ENCODE data around the gene CDC42EP3. TPM values are rescaled to one million over a fixed set of nuclear protein-coding genes. Genes with fewer than 3 reads are reported as not detected.

CDC42EP3 gene, protein sequence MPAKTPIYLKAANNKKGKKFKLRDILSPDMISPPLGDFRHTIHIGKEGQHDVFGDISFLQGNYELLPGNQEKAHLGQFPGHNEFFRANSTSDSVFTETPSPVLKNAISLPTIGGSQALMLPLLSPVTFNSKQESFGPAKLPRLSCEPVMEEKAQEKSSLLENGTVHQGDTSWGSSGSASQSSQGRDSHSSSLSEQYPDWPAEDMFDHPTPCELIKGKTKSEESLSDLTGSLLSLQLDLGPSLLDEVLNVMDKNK
- total RNA-seq: 109 and 126 TPM in 2 replicates

DNA sequence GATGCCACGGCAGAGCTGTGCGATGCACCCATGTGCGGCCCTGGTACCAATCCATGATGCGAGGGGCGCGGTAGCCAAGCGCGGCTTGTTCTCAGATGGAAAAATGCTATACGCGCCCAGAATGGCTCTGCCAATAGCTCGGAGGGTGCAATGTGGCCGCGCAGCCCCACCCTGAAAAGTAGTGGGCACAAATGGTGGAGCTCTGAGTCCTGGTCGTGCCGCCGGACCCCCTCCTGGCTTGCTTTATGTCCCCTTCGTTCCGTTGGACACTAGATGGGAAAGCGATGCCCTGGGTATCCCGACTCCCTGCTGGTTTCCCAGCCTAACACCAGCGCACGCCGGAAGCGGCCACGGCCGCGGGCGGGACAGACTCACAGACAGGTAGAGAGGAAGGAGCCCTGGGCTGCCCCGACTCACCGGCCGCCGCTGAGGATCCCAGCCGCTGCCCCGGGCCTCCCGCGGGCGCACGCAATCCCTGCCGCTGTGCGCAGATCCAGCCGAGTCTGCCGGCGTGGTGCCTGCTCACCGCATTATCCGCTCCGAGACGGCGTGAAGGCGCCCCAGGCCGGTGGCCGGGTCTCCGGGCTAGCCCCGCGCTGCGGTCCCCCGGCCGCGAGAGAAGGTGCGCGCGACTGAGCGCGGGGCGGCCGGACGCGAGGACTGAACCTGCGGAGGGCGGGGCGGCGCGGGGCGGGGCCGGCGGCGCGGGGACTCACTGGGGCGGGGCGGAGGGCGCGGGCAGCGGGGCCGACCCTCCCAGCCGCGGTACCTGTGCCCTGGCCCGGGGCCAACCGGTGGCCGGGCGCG is at the start of gene CDC42EP3:
CDC42EP3 (minus strand) TSS at position 634 of the 807 bp plus-strand sequence. CDS start 25,055 bp downstream, outside the sequence.
- DNase-seq (ENCODE audit: extremely low read depth, low read depth, low spot score): no peak

GRCh38 chr2:37721201-37721560 is 49.7 kb upstream of the CDC42EP3 start:
- no peak for DNase-seq (ENCODE audit: extremely low read depth, low read depth, low spot score)

GRCh38 chr2:37720533-37721200 is 49.2 kb upstream of the CDC42EP3 start:
- DNase-seq (ENCODE audit: extremely low read depth, low read depth, low spot score): no peak

DNA sequence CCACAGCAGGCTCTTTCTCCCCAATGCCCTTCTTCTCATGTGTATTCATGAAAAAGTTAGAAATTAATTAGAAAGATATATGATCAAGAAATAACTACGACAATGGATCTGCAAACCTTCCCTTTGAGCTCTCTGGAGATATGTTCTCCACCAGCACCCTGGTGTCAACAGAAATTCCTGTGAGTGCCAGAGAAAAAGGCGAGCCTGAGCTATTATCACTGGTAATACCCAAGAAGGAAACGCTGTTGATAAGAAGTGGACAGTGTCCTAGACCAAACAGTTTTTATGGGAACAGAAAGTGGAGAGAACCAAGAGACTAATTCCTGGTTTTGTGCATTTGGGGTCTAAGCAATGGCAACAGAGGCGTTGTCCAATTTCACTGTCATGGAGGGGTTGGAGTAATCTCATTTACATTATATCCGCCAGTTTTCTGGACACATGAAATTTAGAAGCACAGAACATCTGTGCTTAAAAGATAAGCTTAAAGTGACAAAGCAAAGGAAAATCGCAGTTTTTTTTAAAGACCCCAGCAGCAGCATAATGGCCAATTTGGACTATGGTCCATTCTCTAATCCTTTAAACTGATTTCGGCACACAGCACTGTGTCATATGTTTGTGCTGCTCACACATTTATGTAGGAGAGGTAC is 47.2 kb upstream of the CDC42EP3 start:
- DNase-seq (ENCODE audit: extremely low read depth, low read depth, low spot score): no peak

GRCh38 chr2:37713258-37713700 is 41.8 kb upstream of the CDC42EP3 start:
- no peak for DNase-seq (ENCODE audit: extremely low read depth, low read depth, low spot score)

GRCh38 chr2:37711831-37712230 is 40.4 kb upstream of the CDC42EP3 start:
- DNase-seq (ENCODE audit: extremely low read depth, low read depth, low spot score): no peak

DNA sequence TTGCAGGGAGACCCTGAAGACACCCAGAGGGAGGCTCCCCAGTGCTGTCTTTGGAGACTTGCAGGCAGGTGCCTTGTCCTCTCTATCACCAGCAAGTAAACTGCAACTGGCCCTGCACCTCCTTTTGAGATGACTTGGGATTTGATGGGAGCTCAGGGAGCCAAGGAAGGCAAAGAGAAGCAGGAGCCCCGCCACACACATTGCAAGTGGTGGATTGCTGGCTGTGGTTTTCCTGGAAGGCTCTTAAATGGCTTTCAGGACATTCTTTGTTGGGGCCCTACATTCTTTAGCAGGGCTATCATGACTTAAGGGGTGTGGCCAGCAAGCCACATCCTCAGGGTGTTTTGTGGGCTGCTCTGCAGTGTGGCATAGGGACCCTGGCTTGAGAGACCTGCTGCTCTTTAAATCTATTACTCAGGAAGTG is 39.9 kb upstream of the CDC42EP3 start:
- DNase-seq (ENCODE audit: extremely low read depth, low read depth, low spot score): no peak

DNA sequence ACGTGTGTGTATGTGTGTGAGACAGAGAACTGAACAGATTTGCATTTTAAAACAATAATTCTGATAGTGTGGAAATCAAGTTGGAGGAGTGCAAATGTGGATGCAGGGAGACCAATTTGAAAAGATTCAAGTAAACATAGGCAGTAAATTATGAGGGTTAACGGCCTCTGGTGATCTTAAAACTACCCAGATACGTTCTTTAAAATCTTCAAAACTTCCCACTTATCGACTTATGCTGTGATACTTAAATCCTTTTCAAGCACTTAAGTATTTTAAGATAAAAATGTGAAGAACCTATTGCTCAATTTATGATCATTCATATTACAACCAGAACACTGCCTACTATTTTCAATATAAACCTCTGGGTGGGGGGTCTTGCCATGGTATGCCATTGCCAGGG is 37.7 kb upstream of the CDC42EP3 start:
- DNase-seq (ENCODE audit: extremely low read depth, low read depth, low spot score): no peak

- no peak for DNase-seq (ENCODE audit: extremely low read depth, low read depth, low spot score)
Measured at GRCh38 chr2:37708146-37708545, 36.7 kb upstream of the CDC42EP3 start.

- no peak for DNase-seq (ENCODE audit: extremely low read depth, low read depth, low spot score)
Measured at GRCh38 chr2:37707393-37707792, 36.0 kb upstream of the CDC42EP3 start.

- DNase-seq (ENCODE audit: extremely low read depth, low read depth, low spot score): no peak
Measured at GRCh38 chr2:37706334-37707183, 35.1 kb upstream of the CDC42EP3 start.

DNA sequence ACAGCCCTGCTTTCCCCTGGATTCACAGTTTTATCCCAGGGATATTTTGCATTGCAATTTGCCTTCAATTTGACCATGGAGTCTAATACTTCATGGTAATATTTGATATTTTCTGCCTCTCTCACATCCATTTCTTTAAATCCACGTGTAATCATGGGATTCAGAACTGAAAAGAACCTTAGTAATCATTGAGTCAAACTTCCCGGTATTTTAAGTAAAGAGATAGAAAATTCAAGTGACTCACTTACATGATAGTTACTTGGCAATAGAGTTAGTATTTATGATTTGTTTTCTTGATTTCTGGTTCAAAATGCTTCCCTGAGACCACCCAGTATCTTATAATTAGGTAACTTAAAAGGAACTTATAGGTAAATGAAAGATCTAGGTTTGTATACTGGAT is 33.7 kb upstream of the CDC42EP3 start:
- DNase-seq (ENCODE audit: extremely low read depth, low read depth, low spot score): no peak

DNA sequence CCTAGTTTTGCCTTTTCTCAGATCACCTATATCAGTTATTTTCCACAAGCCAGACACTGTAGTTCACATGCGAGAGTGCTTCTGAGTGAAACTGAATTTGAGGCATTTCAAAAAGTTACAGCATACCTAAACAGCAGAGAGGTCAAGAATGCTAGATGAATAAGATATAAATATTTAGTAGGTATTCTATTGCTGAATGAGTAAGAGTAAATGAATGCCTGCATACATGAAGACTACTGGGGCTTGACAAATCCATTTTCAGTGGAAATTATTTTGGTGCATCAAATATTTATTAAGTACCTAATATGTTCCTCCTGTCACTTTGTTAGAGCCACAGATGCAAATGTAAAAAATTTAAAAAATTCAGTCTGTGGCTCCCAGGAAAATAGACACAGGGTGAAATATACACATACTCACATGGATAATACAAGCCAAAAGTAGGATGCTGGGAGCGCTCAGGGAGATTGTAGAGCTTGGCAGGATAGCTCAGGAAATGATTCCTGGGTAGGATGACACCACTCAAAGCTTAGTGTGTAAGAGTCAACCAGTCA is 27.6 kb upstream of the CDC42EP3 start:
- no peak for DNase-seq (ENCODE audit: extremely low read depth, low read depth, low spot score)

DNA sequence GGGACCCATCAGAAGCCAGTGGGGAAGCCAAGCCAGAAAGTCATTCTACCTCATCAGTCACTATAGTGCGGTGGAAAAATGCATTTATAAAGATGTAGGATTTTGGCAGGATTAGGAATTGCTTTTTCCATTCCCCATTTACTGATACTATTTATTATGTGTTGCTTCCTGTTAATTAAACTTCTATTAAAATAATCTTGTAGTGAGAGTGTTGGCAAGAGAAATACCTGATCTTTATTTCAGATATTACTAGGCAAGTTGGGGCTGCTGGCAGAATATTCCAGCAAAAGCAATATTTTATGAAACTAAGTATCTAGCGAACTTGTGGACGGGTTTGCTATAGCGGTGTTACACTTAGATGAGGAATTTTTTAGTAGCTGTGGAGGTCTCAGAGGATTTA is 23.9 kb upstream of the CDC42EP3 start:
- no peak for DNase-seq (ENCODE audit: extremely low read depth, low read depth, low spot score)

- no peak for DNase-seq (ENCODE audit: extremely low read depth, low read depth, low spot score)
Measured at GRCh38 chr2:37692711-37693110, 21.3 kb upstream of the CDC42EP3 start.

DNA sequence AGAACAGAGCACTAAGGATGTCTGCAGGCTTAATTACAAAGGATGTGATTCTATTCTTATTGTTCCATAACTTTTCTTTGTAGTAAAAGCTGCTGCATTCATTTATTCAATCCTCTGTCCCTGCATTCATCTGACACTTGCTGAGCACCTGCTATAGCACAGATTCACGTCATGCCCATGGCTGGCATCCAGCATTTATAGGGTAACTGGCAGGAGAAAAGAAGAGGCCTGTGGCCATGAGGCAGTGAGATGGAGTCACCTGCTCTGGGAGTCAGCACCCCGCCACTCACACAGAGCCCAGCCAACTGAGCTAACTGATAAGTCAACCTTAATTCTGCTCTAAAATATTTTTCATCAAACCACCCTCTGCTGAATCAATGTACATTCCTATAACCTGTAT is 18.3 kb upstream of the CDC42EP3 start:
- no peak for DNase-seq (ENCODE audit: extremely low read depth, low read depth, low spot score)

DNA sequence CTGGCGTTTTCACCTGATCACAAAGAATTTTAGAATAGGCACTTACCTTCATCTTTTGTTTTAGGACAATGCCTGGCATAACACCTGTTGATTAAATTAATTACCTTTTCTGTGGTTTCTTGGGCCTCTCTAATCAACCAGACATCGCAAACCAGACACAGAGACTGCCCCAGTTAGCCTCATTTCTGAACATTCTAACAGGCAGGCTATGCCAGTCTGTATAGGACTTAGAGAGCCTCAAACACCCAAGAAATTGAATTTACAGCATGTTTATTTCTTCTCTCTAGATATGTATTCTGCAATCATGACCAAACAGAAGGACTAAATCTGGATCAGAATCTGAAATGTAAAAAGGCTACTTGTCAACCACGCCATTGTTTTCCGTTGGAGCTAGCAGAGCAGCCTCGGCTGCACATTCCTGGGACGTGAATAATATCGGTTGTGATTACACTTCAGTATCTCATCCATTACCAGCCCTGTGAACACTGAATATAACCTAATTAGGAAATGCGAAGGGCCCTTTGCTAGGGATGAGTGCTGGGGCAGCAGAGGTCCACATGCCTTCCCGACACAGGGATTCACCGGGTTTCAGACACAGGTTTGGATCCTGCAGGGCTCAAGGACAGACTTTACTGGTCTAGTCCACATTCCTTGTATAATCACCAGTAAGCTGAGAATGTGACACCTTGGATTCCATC is 17.5 kb upstream of the CDC42EP3 start:
- DNase-seq (ENCODE audit: extremely low read depth, low read depth, low spot score): no peak

DNA sequence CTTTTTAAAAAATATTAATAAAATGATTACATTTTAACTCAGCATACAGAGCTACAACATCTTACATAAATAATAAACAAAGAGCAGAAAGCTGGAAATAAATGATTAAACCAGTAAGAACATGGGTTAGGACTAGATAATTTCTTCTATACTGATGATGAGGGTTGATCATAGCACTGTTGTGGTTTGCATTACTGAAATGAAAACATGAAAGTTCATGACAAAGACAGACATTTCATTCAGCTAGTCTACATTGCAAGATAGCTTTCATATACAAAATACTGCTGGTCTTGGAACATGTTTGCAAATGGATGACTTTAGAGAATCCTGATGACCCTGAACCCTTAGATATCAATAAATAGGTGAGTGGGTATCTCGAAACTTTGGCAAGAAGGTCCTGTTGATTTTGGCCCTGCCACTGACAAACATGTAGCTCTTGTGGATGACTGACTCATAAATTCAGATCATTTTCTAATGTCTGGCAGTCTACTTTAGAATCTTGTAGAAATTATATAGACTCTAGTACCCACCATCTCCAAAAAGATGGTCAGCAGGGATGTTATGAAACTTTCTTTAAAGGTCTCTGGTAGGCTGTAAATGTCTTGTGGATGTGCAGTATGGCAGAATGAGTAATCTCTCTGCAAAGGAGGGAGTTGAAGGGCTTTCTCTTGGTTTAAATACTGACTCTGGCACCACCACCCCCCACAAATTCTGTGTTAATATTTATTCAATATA is 15.5 kb upstream of the CDC42EP3 start:
- no peak for DNase-seq (ENCODE audit: extremely low read depth, low read depth, low spot score)

GRCh38 chr2:37684809-37685208 is 13.4 kb upstream of the CDC42EP3 start:
- DNase-seq (ENCODE audit: extremely low read depth, low read depth, low spot score): no peak

All from glomerular endothelial cell (primary cell).